B cell (primary cell): ENCODE data around the gene KCNJ5.

Source experiments
- EZH2 ChIP-seq: IDR thresholded peaks from 2 replicates; pipeline ENCODE4 v1.6.1; 2012; ENCODE audit warnings: borderline replicate concordance, low read depth, mild to moderate bottlenecking, moderate library complexity, low read length; ENCODE audit not compliant: insufficient read depth, poor library complexity, severe bottlenecking
- TF ChIP-seq, protein P1 (sequence below): fragments of 200-600 bp; IDR thresholded peaks from one replicate; pipeline ENCODE4 v1.8.0; 2022; ENCODE audit warnings: antibody characterized with exemption, mild to moderate bottlenecking

DNA sequence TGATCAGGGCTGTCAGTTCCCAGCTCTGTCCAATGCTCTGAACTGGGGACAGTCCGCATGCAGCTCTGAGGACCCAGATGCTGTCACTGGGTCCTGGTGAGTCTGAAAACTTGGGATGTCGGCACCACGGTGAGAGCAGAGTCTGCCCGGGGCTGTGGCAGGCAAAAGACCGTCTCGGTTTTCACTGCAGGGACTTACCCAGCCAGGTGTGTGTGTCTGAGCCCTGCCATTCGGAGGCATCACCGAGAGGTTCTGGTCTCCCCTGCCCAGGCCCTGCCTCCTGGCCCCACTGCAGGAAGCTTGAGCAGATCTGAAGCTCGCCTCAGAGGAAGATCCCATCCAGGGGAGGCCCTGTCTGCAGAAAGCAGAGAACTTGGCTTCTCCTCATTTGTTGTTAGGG lies 46.3 kb downstream of the KCNJ5 start:
- TF ChIP-seq, protein P1, sequence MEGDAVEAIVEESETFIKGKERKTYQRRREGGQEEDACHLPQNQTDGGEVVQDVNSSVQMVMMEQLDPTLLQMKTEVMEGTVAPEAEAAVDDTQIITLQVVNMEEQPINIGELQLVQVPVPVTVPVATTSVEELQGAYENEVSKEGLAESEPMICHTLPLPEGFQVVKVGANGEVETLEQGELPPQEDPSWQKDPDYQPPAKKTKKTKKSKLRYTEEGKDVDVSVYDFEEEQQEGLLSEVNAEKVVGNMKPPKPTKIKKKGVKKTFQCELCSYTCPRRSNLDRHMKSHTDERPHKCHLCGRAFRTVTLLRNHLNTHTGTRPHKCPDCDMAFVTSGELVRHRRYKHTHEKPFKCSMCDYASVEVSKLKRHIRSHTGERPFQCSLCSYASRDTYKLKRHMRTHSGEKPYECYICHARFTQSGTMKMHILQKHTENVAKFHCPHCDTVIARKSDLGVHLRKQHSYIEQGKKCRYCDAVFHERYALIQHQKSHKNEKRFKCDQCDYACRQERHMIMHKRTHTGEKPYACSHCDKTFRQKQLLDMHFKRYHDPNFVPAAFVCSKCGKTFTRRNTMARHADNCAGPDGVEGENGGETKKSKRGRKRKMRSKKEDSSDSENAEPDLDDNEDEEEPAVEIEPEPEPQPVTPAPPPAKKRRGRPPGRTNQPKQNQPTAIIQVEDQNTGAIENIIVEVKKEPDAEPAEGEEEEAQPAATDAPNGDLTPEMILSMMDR, result no peak
- no peak for TF ChIP-seq EZH2
